COLO668 (cell line): ENCODE data around the gene GNG14.
"Not testable (repeated sequence)": the region's sequence is repeated elsewhere in the genome, so short reads cannot be mapped to it uniquely, and the experiment has no call there.

Experiments used
- DNase-seq: peaks from one replicate; lab custom pipeline; 2025; ENCODE audit not compliant: unreplicated experiment; lab: John Stamatoyannopoulos, UW

Gene GNG14

DNA sequence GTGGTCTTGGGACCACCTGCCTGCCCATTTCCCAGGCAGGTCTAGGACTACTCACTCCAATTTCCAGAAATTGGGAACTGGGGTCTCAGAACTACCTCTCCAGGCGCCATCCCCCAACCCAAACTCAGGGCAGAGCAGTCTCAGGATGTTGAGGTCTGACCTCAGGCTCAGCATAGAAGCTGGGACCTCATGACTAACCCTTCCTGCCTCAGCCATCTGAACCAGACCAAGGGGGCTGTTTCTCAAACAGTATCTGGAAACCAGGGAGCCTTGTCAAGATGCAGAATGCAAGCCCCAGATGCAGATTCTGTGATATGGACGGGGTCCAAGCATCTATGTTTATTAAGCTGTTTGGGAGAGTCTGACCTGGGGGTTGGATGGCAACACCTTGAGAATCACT is 7.3 kb downstream of the GNG14 start:
- no peak for DNase-seq

DNA sequence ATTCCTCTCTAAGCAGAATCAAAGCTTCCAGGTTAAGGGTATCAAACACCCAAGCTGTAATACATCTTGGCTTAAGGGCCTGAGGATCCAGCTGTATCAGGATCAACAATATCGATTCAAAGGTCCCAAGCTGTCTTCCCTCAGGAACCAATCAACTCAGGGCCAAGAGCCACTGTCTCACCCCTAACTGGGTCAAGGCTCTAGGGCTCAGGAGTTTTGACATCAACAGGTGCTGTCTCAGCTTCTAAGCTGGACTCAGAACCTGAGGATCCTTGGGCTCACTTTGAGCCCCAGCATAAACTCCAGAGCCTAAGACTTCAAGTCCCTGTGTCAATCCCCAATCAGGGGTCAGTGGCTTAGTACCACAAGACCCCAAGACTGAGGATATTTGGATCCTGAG is 7.7 kb downstream of the GNG14 start:
- DNase-seq: no peak

DNA sequence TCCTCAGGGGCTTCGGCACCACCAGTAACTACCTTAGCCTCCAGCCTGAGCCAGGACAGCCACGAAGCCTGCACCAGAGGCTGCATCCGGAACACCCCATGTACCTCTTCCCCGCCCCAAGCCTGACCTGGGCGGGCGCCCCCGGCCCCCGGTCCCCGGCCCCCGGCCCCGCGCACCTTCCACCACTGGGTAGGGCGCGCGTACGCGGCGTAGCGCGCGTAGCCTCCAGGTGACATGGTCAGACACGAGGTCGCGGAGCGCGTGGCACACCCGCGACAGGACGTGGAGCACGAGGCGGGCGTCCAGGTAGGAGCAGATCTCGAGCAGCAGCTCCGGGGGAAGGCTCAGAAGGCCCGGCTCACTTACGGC is 8.2 kb downstream of the GNG14 start:
- peak; percentile 37 for DNase-seq

DNA sequence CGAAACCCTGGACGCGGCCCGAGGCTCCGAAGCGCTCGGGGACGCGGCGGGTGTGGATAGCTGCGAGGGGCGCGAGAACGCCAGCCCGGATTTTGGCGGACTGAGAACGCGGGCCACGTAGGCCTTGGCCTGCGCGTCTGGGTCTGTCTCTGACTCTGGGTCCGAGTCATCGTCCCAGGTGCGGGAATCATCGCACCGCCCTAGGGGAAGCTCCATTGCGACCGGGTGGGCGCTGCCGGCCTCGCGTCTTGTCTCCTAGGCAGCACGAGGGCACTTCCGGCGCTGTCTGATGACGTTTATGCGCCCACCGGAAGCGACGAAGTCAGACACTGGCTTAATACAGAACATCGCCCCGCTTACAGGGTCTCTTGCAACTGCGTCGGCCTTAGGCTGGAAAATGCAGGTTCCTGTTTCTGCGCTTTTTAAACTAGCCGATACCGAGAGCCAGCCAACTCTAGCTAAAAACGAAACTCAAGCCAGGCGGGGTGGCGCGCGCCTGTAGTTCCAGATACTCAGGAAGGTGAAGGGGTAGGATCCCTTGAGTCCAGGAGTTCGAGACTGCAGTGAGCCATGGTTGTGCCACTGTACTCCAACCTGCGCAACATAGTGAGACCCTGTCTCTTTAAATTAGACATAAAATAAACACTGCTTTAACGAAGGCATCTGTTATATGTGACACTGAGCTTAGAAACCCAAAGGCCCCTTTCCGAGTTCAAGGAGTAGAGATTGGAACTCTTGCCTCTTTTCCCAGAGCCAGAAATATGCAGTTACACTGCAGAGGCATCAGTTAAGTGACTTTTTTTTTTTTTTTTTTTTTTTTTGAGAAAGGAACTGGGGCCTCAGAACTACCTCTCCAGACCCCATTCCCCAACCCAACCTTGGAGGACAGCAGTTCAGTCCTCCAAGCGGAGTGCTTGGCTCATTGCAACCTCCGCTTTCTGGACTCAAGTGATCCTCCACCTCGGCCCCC is 8.9 kb downstream of the GNG14 start, which contains the start of gene FBXW9:
FBXW9 (minus strand) TSS at position 266 of the 970 bp plus-strand sequence; CDS start at position 216, 50 bp downstream.
- DNase-seq: peak; percentile 94

DNA sequence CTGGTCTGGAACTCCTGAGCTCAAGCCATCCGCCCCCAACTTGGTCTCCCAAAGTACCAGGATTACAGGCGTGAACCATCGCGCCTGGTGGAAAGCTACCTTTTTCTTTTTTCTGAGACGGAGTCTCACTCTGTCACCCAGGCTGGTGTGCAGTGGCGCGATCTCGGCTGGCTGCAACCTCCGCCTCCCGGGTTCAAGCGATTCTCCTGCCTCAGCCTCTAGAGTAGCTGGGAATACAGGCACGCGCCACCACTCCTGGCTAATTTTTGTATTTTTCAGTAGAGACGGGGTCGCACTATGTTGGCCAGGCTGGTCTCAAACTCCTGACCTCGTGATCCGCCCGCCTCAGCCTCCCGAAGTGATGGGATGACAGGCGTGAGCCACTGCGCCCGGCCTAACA is 9.6 kb downstream of the GNG14 start:
- not testable (repeated sequence) for DNase-seq

DNA sequence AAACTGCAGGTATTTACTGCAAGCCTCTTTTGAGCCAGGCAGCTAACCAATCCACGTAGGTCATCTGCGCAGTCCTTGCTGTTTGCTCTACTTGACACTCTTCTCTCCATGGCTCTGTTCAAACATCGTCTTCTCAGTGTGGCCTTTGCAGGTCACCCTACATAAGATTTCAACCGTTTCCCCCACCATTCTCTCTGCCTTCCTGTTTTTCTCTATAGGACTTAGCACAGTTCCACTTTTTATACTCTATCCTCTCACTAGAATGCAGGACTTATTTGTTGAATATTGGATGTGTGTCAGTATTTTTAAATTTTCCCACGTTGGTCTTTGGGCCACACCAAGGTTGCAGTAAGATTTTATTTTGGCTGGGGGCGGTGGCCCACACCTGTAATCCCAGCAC is 10.3 kb downstream of the GNG14 start:
- DNase-seq: no peak

DNA sequence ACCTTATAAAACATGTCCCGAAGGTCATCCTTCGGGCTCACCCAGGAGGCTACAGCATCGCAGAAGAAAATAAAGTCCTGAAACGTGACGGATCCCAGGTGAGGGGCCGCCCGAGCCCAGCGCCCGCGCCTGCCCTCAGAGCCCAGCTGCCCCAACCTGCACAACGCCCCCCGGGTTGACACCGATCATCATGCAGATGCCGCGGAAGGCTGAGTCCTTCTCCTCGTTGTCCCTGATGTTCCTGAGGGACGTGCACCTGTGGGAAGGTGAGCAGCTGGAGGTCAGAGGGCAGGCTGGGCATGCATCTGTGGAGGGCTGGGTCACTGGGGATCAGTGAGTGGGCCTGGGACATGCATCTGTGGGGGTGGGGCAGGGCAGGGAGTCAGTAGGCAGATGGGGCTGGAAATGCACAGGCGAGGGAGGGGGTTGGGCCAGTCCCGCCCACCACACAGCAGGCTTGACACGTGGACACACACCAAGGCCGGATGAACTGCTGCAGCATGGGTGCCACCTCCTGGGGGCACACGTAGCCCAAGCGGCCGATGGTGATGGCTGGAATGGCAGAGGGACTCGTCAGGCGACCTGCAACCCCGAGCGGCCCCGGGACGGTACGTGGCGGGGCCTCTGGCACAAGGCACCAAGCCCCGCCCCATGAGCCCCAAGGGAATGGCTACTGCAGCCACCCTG is 13.9 kb downstream of the GNG14 start:
- DNase-seq: no peak

DNA sequence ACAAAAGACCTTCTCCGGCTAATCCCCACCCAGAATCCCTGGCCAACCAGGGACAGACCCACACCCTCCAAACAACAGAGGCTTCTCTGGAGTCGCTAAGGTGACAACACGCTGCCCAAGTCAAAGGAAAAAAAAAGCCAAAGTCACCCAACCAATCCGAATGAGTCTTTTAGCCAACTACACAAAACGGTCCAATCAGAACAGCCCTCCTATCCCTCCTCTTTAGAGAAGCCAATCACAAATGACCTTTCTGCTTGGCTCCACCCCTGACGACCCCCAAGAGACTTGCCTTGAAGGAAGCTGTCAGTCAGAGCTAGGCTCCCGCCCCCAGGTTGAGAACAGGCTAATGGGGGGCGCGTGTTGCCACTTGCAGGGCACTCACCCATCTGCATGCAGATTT is 15.2 kb downstream of the GNG14 start:
- DNase-seq: peak; percentile 6

DNA sequence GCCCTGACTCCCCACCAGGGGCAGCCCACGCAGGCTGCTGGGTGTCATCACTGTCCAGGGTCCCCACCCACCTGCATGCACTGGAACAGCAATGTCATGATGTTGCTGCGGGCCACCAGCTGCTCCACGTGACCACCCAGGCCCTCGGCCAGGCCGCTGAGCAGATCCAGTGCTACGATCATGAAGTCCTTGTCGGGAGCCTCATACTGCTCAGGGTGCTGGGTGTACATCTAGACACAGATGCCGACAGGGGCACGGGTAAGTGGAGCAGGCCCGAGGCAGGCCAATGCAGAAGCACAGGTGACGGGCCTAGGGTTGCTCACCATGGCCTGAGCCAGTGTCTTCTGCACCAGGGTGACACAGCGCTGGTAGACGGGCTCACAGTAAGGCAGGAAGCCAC is 17.4 kb downstream of the GNG14 start:
- no peak for DNase-seq

DNA sequence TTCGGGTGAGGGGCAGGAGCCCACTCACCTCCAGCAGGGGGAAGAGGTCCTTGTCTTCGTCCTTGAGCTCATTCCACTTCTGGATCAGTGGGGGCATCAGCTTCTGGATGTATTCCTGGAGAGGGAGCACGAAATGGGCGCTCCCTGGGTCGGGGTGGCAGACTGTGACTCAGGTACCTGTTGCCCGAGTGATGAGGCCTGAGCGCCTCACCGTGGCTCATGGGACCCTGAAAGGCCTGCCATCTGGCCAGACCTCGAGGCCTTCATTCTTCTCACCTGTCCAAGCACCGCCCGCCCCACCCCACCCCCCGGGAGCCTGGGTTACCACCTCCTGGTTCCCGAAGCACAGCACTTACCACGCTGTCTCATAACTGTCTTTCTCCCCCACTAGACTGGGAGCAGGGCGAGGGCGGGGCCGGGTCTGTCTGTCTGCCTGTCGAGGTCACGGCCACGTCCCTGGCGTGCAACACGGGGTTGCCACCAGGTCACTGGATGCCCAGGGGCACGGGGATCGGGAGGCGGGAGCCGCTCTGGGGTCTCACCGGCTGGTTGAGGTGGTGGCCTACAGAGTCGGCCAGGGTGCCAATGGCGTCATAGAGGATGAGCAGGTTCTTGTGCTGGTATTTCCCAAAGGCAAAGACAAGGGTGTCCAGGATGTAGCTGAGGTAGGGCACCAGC is 18.0 kb downstream of the GNG14 start:
- no peak for DNase-seq

DNA sequence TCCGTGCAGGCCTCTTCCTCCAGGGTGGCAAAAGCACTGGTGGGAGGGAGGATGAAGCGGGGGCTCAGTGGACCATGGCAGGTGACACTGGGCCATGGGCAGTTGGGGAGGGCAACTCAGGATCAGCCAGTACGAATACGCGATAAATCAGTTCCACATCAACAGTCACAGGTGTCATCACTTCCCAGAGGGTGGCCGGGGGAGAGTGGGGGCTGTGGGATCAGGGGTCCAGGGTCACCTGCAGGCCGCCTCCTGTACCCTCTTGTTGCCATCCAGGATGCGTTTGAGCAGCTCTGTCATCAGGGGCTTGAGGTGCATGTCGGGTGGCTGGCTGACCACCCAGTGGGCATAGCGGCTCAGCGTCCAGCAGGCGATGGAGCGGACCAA is 18.5 kb downstream of the GNG14 start:
- no peak for DNase-seq

DNA sequence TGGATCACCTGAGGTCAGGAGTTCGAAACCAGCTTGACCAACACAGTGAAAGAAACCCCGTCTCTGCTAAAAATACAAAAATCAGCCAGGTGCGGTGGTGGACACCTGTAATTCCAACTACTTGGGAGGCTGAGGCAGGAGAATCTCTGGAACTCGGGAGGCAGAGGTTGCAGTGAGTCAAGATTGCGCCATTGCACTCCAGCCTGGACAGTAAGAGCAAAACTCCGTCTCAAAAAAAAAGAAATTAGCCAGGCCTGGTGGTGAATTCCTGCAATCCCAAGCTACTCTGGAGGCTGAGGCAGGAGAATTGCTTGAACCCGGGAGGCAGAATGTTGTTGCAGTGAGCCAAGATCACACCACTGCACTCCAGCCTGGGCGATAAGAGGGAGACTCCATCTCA is 20.8 kb downstream of the GNG14 start:
- DNase-seq: no peak

DNA sequence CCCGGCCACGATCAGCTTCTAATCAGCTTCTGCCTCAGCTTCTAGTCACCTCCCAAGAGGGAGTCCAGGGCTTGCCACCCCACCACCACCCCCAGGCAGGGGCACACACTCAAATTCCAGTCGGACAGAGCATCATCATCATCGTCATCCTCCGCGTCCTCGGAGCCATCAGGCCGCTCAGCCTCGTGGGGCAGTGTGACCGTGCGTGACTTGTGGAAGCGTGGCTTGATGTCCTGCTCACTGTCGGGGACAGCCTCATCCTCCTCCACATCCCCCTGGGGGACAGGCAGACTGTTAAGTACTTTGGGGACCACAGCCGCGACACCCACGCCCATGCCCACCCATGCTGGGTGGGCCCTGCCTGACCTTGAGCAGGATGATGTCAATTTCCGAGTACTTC is 23.4 kb downstream of the GNG14 start:
- no peak for DNase-seq

DNA sequence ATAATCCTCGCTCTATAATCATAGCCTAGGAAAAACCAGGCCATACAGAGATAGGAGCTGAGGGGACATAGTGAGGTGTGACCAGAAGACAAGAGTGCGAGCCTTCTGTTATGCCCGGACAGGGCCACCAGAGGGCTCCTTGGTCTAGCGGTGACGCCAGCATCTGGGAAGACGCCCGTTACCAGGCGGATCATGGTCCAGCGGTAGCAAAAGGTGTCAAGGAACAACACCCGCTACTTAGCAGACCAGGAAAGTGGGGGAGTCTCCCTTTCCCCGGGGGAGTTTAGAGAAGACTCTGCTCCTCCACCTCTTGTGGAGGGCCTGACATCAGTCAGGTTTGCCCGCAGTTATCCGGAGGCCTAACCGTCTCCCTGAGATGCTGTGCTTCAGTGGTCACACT is 24.3 kb downstream of the GNG14 start:
- DNase-seq: not testable (repeated sequence)

DNA sequence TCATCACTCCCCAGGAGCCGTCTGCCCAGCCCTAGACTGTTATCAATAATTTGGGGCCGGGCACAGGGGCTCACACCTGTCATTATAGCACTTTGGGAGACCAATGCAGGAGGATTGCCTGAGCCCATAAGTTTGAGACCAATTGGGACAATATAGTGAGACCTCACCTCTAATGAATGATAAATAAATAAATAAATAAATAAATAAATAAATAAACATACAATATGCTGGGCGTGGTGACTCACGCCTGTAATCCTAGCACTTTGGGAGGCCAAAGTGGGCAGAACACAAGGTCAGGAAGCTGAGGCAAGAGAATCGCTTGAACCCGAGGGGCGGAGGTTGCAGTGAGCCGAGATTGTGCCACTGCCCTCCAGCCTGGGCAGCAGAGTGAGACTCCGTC is 25.5 kb downstream of the GNG14 start:
- not testable (repeated sequence) for DNase-seq

DNA sequence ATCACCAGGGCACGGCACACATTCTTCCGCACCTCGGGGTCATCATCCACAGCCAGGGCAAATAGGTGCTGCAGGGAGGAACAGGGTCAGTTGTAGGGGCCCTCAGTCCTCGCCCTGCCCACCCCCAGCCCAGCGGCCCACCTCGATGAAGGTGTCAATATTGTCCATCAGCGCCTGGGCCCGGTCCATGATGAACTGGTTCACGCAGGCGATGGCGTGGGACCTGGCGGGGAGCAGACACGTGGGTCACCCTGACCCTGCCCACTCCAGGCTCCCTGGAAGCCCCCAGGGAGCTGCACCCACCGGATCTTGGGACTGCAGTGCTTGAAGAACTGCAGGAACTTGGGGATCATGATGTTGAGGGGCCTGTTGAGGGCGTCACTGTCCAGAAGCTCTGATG is 27.3 kb downstream of the GNG14 start:
- no peak for DNase-seq

DNA sequence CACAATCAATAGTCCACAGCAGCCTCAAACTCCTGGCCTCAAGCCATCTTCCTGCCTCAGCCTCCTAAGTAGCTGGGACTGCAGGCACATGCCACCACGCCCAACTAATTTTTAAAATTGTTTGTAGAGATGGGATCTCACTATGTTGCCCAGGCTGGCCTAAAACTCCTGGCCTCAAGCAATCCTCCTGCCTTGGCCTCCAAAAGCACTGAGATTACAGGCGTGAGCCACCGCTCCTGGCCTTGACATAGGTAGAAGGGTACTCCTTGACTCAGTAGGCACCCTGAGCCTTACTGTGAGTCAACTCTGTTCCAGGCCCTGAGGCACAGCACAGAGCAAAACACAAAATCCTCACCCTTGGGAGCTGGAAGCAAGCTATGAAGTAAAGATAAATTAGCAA is 28.1 kb downstream of the GNG14 start:
- DNase-seq: no peak

DNA sequence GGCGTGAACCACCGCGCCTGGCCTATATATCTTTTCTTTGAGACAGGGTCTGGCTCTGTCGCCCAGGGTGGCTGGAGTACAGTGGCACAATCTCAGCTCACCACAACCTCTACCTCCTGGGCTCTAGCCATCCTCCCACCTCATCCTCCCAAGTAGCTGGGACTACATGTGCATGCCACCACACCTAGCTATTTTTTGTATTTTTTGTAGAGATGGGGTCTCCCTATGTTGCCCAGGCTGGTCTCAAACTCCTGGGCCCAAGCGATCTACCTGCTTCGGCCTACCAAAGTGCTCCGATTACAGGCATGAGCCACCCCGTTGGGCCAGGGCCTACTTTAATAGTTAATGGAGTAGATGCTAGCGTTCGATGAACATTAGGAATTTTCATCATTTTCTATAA is 32.5 kb downstream of the GNG14 start:
- DNase-seq: no peak

DNA sequence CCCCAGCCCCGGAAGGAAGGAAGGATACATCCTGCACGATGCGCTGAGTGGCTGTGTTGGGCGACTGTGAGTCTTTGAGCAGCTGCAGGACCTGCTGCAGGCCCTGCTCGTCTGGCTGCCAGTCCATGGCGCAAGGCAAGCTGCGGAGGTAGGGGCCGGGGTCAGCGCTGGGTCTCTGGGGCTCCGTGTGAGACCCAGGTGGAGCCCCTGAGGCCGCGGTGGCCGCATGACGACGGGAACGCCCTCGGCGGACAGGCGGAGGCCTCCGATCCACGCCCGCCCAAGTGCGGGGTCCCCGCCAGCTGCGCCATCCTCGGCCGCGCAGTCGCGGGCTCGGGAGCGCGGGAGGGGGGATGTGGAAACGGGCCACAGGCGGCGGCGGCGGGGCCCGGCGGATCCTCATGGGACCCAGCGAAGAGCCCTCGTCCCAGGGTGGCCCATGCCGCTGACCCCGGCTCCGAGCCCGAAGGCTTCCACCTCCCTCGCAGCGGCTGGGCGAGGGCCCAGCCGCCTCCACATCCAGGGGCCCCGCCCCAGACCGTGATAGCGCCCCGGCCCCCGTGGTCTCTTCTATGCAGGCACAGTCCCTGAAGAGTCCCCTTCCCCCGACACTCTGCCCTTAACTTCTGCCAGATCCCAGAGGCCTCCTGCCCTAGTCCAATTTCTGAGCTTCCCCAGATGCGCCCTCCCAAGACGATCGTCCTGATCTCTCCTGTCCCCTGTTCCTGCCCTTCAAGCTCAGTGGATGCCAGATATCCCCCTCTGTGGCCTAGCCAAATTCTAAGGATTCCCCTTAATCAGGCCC is 33.3 kb downstream of the GNG14 start:
- DNase-seq: no peak

DNA sequence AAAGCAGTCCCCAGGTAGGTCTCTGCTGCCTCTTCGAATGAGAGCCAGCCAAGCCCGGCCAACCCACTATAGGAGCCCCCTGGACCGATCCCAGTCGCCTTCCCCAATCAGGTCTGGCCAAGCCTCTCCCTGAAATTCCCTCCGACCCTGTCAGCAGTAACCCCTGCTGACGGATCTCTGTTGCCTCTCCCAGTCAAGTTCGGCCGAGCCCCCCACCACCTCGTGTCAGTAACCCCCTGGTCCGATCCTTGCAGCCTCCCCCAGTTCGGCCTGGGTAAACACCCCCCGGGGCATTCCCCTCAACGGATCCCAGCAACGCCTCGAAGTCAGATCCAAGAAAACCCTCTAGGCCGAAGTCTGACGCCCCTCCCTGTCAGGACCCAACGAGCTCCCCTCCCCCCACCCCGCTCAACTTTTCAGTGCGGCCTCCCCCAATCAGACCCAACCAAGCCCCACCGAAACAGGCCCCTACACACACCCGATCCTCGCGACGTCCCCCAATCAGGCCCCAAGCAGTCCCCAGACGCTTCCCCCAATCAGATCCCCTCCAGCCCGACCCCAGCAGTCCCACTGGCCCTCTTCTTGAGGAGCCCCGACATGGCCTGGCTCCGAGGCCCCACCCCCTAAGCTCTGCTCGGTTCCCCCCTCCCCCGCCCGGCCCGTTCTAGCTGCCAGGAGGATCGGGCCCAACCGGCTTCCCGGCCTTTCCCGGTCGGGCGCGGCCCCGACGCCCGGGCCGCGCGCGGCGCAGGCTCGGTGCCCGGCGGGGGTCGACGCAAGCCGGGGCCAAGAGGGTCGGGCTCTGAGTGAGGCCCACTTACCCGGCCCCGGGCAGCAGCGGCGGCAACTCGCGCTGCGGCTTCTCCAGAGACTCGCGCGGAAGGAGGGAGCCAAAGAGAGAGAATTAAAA is 34.1 kb downstream of the GNG14 start:
- peak; percentile 50 for DNase-seq
